GM18520 (cell line): ENCODE measurements around the gene RACK1.

Source experiments
- ATAC-seq: cut with Tn5 transposase; IDR thresholded peaks from one replicate; pipeline ENCODE4 v1.9.1; 2021; ENCODE audit not compliant: unreplicated experiment

Gene RACK1

GRCh38 chr5:181234455-181235306 lies 9.0 kb downstream of the RACK1 start:
- ATAC-seq, result no peak

- ATAC-seq, result no peak
Measured at GRCh38 chr5:181233801-181234454, 9.8 kb downstream of the RACK1 start.

GRCh38 chr5:181233088-181233800 lies 10.5 kb downstream of the RACK1 start:
- ATAC-seq, result no peak

- no peak for ATAC-seq
Measured at GRCh38 chr5:181232593-181232992, 11.1 kb downstream of the RACK1 start.

GRCh38 chr5:181231432-181231831 lies 12.3 kb downstream of the RACK1 start:
- no peak for ATAC-seq

- no peak for ATAC-seq
Measured at GRCh38 chr5:181230551-181230950, 13.2 kb downstream of the RACK1 start.

- no peak for ATAC-seq
Measured at GRCh38 chr5:181229996-181230395, 13.7 kb downstream of the RACK1 start.

- no peak for ATAC-seq
Measured at GRCh38 chr5:181224390-181225229, 19.1 kb downstream of the RACK1 start.

- ATAC-seq, result no peak
Measured at GRCh38 chr5:181223729-181224389, 19.8 kb downstream of the RACK1 start.

GRCh38 chr5:181223058-181223728 lies 20.5 kb downstream of the RACK1 start, which contains the start of gene TRIM41:
Gene TRIM41 (plus strand): TSS chr5:181223281. CDS start chr5:181224000, 719 bp downstream.
- ATAC-seq, result peak; percentile 44

GRCh38 chr5:181222630-181223057 lies 21.1 kb downstream of the RACK1 start:
- no peak for ATAC-seq

GRCh38 chr5:181221792-181222629 lies 21.7 kb downstream of the RACK1 start:
- ATAC-seq, result peak; percentile 23

- no peak for ATAC-seq
Measured at GRCh38 chr5:181221105-181221791, 22.5 kb downstream of the RACK1 start.

GRCh38 chr5:181220178-181220515 lies 23.6 kb downstream of the RACK1 start:
- ATAC-seq, result no peak

- ATAC-seq, result no peak
Measured at GRCh38 chr5:181219262-181220177, 24.2 kb downstream of the RACK1 start.

GRCh38 chr5:181218795-181219124 lies 24.9 kb downstream of the RACK1 start:
- no peak for ATAC-seq

- no peak for ATAC-seq
Measured at GRCh38 chr5:181217803-181218062, 26.0 kb downstream of the RACK1 start.
